OCI-LY3 (cell line): Measurements from ENCODE around the gene DOHH.

Source experiments
- EZH2phosphoT487 ChIP-seq: fragments of 200-600 bp; shearing (Covaris generic); IDR thresholded peaks from 2 replicates; pipeline ENCODE4 v1.6.1; 2018; ENCODE audit warnings: antibody characterized with exemption, mixed run types, low read depth
- TF ChIP-seq, protein P1 (sequence below): fragments of 200-600, 300-600 bp; sonication (generic); IDR thresholded peaks from 2 replicates; pipeline ENCODE4 v1.5.1; 2014; ENCODE audit warnings: antibody characterized with exemption, low read length, low read depth

DNA sequence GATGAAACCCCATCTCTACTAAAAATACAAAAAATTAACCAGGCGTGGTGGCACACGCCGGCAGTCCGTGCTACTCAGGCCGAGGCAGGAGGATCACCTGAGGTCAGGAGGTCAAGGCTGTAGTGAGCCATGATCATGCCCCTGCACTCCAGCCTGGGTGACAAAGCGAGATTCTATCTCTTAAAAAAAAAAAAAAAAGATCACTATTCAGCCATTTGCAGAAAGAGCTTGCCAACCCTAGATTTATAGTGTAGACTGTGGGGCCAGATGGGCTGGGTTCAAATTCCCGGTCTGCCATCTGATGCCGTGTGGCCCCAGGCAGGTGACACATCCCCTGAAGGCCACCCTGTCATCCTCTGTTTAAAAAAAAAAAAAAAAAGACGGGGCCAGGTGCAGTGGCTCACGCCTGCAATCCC lies 49.0 kb downstream of the DOHH start:
- TF ChIP-seq, protein P1, sequence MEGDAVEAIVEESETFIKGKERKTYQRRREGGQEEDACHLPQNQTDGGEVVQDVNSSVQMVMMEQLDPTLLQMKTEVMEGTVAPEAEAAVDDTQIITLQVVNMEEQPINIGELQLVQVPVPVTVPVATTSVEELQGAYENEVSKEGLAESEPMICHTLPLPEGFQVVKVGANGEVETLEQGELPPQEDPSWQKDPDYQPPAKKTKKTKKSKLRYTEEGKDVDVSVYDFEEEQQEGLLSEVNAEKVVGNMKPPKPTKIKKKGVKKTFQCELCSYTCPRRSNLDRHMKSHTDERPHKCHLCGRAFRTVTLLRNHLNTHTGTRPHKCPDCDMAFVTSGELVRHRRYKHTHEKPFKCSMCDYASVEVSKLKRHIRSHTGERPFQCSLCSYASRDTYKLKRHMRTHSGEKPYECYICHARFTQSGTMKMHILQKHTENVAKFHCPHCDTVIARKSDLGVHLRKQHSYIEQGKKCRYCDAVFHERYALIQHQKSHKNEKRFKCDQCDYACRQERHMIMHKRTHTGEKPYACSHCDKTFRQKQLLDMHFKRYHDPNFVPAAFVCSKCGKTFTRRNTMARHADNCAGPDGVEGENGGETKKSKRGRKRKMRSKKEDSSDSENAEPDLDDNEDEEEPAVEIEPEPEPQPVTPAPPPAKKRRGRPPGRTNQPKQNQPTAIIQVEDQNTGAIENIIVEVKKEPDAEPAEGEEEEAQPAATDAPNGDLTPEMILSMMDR = no peak
- no peak for TF ChIP-seq EZH2phosphoT487
